Fibroblast of lung (primary cell): ENCODE results near the gene CACNA2D3.

ENCODE experiments used
- CTCF ChIP-seq, 2 donors: IDR thresholded peaks in 1 of 2; conservative IDR thresholded peaks in 1 of 2; 1 replicate in 1 of 2; 2 replicates in 1 of 2; pipeline ENCODE4 v1.5.1; 2011 to 2012; ENCODE audit warnings: low read length in 2 of 2, control low read depth in 1 of 2, inconsistent platforms in 1 of 2, low read depth in 1 of 2, mild to moderate bottlenecking in 1 of 2
- EZH2 ChIP-seq: IDR thresholded peaks from 2 replicates; pipeline ENCODE4 v1.5.1; 2012; ENCODE audit warnings: low read length, control low read depth, mild to moderate bottlenecking; ENCODE audit errors: missing control alignments

- TF ChIP-seq CTCF (conservative IDR thresholded peaks at IDR 0.05 in 1 of 2, IDR thresholded peaks at IDR 0.05 in 1 of 2; ENCODE audit: low read depth in 1 of 2, low read length in 2 of 2), result no peak
- TF ChIP-seq EZH2, result no peak
Measured at GRCh38 chr3:54127499-54128056, 5.2 kb downstream of the CACNA2D3 start.
